HG03066 (cell line): ENCODE data around the gene SARDH.
"Not testable (repeated sequence)": the region's sequence is repeated elsewhere in the genome, so short reads cannot be mapped to it uniquely, and the experiment has no call there.

Source experiments
- ATAC-seq: cut with Tn5 transposase; IDR thresholded peaks from one replicate; pipeline ENCODE4 v1.9.1; 2021; ENCODE audit warnings: low read depth; ENCODE audit not compliant: unreplicated experiment

The SARDH gene

DNA sequence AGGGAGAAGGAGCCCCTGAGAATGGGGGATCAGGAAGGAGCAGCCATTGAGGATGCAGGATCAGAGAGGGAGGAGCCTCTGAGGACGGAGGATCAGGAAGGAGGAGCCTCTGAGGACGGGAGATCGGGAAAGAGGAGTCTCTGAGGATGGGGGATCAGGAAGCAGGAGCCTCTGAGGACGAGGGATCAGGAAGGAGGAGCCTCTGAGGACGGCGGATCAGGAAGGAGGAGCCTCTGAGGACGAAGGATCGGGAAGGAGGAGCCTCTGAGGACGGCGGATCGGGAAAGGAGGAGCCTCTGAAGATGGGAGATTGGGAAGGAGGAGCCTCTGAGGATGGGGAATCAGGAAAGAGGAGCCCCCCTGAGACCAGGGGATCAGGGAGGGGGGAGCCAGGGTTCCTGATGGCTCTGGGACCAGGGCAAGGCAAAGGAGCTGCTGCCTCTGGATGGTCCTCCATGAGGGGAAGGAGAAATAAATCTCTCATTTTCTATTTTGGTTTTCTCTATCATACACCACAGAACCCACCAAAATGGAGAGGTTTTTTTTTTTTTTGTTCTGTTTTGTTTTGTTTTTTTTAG, 22.6 kb upstream of the SARDH start:
- ATAC-seq: no peak

GRCh38 chr9:133759946-133760345, 21.8 kb upstream of the SARDH start:
- ATAC-seq: no peak

DNA sequence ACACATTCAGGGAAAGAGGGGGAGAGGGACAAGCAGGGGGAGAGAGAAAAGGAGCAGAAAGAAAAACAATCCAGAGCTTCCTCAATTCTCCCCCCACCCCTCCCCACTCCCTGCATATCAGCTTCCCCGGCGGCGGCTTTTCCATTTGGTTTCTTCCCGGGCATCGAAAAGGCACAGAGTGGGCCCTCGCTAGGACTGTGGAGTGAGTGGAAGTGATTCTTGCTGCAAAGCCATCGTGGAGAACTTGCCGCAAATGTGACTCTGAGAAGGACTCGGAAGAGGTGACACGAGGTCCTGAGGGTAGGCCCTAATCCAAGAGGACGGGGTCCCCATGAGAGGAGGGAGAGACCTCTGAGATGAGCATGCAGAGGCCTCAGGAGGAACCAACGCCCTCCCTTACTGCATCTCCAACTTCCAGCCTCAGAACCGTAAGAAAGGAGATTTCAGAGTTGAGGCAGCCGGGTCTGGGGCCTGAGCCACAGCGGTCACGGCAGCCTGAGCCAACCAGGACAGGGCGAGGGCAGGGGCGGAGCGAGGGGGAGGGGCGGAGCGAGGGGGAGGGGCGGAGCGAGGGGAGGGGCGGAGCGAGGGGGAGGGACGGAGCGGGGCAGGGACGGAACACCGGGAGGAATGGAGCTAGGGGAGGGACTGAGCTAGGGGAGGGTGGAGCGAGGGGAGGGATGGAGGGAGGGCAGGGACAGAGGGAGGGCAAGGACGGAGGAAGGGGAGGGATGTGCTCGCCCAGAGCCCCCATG, 21.2 kb upstream of the SARDH start:
- ATAC-seq: no peak

DNA sequence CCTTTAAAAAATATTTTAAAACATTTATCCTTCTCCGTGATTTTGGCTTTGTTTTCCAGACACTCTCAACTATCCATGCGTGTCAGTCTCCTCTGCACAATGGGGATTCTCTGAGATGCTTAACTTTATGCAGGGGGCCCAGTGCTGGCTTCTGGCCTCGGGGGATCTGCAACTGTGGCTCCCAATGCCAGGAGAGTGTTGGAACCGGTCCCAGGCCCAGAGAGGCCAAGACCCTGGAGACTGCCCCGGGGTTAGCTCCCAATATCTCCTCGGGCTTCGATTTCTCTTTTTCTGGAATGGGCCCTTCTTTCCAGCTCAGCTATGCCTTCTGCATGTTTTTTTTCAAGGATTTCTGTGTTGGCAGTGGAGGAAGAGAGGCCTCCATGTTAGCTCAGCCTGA, 20.1 kb upstream of the SARDH start:
- ATAC-seq: no peak

- ATAC-seq: no peak
These were observed 16.6 kb upstream of the SARDH start for GRCh38 chr9:133754688-133755227.

DNA sequence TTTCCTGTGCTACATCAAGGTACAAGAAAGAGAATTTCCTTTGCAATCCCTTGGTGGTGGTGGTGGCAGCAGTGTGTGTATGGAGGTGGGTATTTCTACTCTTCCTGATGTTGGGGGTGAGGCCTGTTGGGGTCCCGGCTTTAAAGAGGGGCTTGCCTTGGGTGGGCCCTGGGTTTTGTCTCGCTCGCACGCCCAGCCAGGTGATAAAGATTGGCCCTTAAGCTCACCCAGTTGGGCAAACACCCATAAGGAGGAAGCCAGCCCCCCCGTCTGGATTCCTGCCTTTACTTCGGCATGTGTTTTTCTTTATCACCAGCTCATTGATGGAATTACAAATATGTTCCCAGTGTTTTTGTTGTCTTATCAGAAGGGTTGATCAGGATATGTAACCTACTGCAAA, 16.0 kb upstream of the SARDH start:
- no peak for ATAC-seq

GRCh38 chr9:133752739-133753446, 14.7 kb upstream of the SARDH start:
- ATAC-seq: no peak

- ATAC-seq: no peak
These were observed 13.0 kb upstream of the SARDH start for GRCh38 chr9:133750982-133751649.

DNA sequence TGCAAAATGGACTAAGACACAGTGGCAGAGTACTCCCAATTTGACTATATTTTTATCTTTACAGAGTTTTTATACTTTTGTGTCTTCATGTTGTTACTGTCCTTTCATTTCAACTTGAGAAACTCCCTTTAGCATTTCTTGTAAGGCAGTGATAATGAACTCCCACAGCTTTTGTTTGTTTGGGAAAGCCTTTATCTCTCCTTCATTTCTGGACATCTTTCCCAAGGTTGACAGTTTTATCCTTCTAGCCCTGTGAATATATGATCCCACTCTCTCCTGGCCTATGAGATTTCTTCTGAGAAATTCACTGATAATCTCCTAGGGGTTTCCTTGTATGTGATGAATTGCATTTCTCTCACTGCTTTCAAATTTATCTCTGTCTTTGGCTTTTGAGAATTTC, 9.2 kb upstream of the SARDH start:
- ATAC-seq: no peak

DNA sequence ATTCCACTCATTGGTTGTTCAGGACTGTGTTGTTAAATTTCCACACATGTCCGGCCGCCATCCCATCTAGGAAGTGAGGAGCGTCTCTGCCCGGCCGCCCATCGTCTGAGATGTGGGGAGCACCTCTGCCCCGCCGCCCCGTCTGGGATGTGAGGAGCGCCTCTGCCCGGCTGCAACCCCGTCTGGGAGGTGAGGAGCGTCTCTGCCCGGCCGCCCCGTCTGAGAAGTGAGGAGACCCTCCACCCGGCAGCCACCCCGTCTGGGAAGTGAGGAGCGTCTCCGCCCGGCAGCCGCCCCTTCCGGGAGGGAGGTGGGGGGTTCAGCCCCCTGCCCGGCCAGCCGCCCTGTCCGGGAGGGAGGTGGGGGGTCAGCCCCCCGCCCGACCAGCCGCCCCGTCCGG, 6.4 kb upstream of the SARDH start:
- not testable (repeated sequence) for ATAC-seq

DNA sequence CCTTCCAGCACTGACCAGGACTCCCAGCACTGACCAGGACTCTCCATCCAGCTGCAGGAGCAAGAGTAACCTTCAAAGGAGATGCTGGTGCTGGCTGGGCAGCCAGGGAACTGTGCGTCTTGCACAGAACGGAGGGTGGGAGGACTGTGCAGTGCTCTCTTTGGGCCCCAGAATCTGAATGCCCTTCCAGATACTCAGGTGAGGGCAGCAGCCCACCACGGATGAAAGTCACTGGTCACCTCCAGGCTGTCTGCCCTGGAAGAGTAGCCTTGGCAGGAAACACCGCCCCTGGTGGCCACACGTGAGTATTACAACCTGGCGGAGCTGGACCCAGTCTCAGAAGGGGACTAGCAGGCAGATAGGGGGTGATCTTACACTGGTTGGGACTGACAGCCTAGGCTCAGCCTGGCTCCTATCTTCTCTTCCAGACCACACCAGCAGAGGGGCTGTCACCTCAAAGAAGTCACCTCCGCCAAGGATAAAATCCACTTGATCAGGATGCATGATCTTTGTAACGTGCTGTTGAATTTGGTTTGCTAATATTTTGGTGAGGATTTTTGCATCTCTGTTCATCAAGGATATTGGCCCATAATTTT, 4.8 kb upstream of the SARDH start:
- ATAC-seq: peak; percentile 73

GRCh38 chr9:133742251-133742650, 4.1 kb upstream of the SARDH start:
- no peak for ATAC-seq

DNA sequence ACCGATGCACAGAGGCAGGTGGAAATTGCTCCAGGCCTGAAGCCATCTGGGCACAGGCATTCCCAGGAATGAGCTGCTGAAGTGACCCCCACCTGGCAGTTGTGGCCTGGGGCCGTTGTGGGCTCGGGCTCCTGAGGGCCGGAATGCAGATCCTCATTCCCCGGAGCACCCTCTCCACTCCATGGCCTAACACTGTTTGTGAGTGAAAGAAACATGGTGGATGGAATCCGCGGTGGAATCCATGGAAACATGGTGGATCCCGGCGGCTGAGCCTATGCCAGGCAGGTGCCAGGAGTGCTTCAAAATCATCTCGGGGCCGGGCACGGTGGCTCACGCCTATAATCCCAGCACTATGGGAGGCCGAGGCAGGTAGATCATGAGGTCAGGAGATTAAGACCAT, 3.6 kb upstream of the SARDH start:
- ATAC-seq: no peak

- no peak for ATAC-seq
These were observed 2.8 kb upstream of the SARDH start for GRCh38 chr9:133740911-133741310.

- no peak for ATAC-seq
These were observed 1.5 kb upstream of the SARDH start for GRCh38 chr9:133739408-133740280.

GRCh38 chr9:133738640-133739225, 581 bp upstream of the SARDH start:
- ATAC-seq: no peak

- ATAC-seq: no peak
These were observed 930 bp downstream of the SARDH start for GRCh38 chr9:133737071-133737773.

DNA sequence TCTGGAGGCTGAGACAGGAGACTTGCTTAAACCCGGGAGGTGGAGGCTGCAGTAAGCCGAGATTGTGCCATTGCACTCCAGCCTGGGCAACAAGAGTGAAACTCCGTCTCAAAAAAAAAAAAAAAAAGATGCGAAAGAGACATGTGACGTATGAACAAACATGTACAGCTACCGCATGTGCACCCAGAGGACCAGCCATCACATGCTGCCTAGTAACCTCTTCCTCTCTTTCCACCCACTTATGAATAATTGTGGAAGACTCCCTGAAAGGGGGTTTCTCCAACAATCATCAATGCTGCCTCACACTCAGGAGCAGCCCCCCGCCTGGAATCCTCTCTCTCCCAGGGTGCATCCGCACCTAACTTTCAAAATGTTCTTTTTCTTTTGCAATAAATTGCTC, 2.2 kb downstream of the SARDH start:
- ATAC-seq: no peak

- no peak for ATAC-seq
These were observed 2.8 kb downstream of the SARDH start for GRCh38 chr9:133735415-133735775.
